Measurements from ENCODE around the gene ATP2B3.
"Not testable (repeated sequence)": the region's sequence is repeated elsewhere in the genome, so short reads cannot be mapped to it uniquely, and the experiment has no call there.

ATP2B3 gene

DNA sequence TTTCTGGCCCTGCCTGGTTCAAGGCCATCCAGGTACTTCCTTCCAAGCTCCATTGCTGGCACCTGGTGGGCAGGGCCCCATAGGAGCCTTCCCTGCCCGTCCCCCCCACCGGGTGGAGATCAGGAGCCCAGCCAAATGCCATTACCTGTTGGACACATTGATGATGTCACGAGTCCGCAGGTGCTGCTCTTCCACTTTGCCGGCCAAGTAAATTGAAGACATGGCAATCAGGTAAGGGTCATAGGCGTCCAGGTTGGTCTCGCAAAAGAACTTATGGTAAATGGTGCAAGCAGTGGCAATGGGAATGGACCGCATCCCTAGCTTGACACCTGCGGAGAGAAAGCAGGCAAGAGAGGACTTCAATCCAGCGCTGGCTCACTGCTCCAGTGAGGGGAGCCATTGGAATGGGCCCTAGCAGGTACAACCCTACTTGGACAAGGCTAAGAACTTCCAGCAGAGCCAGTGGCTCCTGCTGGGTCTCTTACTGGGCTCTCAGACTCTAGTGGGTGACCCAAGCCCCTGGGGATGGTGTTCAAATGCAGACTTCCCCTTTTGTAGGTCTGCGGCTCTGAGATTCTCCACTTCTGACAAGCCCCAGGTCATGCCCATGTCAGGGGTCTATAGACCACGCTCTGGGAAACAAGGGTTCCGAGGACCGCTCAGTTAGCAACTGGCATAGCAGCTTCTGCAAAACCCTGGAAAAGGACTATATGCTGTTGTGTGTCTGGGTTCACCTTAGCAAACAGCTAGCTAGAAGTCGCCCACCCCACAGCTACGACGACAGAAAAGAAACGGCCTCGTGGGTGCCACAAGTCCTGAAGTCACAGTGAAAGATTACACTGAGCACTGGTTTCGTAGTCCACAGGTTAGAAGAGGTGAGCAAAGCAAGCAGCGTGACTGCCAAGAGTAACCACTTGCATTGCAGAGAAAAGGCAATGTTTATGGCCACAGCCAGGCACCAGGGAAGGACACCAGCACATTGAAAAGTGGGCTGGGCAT, 78.7 kb downstream of the ATP2B3 start:
- DNase-seq: no peak

DNA sequence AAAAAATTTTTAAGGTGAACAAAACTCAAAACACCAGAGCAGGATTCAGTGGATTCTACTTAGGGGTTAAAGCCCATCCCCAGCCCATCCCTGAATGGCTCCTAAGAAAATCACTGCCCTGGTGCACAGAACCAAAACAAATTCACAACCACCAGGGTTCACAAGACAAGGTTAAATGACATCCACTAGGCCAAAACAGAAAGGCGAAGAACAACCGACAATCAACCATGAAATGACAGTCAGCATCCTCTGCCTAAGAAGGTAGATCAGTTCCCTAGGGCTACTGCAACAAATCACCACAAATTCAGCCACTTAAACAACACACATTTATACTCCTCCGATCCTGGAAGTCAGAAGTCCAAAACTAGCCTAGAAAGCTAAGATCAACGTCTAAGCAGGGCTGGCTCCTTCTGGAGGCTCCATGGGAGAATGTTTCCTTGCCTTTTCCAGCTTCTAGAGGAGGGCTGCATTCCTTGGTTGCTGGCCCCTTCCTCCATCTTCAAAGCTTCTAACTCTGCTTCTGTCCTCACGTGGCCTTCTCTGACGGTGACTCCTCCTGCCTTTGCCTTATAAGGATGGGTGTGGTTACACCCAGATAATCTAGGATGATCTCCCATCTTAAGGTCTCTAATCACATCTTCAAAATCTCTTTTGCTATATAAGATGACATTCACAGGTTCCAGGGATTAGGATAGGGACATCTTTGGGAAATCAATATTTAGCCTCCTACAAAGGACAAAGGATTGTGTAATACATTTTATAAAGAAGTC, 79.7 kb downstream of the ATP2B3 start:
- DNase-seq: no peak

DNA sequence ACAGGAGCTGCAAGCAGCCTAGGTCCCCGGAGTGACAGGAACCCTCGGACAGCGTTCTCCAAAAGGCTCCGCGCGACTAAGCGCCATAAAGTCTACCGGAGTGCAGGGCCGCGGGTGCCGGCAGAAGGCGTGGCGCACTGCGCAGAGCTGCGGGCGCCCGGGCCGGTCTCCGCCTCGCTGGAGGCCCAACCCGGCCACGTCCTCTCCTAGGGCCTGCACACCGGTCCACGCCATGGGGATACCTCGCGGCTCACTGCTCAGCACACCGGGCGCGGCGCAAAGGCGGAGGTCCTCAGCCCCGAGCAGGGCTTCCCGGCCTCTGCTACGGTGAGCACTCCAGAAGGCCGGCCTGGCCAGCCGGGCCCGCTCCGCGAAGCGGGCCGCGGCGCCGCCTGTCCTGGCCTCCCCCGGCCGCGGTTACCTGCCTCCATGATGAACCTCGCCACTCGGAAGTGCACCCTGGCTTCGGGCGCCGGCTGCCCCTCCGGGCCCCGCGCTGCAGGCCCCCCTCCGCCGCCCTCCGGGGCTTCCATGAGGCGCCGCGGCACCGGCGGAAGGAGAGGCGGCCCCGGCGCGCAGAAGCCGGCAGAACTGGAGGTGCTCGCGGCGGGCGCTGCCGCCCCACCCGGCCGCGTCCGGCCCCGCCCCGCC, 81.2 kb downstream of the ATP2B3 start, which contains the start of gene CCNQ:
TSS of gene CCNQ (minus strand) at position 599 of the 651 bp plus-strand sequence. CDS start at position 533, 66 bp downstream.
- peak; percentile 30 for DNase-seq

DNA sequence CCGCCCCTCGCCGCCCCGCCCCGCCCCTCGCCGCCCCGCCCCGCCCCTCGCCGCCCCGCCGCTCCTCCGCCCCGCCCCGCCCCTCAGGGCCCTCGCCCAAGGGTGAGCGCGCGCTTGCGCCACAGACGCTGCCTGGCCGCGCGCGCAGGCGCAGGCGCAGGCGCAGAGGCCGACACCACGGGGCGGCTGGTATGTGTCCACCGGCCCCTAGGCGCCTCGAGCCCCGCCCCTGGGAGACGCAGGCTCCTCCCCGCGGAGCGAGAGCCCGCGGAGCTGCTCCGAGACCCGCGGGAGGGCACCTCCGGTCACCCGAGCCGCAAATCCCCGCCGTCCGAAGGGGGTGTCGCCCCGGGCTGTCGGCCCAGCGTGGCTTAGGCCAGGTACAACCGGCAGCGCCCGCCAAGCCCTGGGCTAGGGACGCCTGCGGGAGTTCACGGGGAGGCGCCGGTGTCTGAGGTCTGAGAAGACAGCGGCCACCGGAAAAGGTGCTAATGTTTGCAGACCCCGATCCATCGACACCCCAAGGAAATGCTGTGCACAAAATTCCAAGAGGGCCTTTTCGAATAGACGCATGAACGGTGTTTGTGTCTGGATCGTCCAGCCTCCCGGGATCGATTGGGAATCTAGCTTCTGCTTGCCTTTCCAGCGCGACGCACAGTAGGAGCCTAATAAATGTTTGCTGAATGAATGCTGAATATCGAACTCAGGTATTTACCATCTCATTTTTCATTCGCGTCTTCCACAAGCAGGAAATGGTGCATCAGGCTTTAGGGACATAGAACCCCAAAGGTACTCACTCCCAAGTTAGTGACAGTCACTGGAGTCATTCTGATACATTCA, 82.0 kb downstream of the ATP2B3 start:
- DNase-seq: peak; percentile 86

DNA sequence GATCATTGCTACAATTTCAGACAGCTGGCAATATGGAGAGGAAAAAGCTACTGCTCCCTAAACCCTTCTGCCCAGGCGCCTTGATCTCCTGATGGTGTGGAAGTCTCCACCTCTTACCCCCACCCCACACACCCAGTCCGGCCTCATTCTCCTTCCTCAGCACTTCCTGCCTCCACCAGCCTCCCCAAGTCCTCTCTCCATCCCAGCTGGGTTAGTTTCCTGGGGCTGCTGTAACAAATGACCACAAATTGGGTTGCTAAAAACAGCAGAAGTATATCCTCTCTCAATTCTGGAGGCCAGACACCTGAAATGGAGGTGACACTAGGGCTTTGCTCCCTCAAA, 82.6 kb downstream of the ATP2B3 start:
- no peak for DNase-seq

DNA sequence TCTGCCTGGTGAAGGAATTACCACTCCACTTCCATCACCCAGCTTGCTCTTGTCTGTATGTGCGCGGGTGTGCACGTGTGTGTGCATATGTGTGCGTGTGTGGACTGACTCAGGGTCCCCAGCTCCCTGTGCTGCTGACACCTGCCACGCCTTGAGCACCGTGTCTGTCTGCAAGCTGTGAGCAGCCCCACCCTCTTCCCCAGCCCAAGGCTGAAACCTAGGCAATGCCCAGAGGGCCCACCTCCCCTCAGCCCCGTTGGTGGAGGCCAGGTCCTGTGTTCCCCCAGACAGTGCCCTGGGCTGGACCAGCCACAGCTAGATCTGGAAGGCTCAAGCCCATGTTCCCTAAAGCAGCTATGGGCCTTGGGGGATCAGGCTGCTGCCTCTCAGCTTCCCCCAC, 83.5 kb downstream of the ATP2B3 start:
- DNase-seq: no peak

DNA sequence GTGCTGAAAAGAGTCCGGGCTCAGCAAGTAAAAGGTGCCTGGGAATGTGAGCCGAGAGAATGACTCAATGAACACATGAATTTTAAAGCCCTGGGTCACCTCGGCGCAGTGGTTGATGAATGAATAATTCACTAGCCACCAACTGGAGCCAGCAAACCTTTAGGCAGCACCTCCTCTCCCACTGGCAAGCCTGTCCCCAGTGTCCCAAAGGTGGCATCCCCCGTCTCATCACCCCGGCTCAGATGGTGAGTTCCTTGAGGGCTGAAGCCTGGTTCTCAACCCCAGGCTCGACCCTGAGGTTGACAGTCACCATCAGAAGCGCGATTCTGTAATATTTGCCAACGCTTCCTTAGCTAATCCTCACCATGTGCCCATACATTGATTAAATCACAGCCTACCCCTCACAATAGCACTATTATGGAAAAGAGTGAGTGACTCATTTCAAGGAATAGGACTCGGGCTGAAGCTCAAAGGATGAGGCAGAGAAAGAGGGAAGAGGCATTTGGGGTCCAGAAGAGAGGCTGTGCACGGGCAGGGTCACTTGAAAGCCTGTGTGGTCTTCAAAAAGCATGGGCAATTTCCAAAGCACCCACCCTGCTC, 84.2 kb downstream of the ATP2B3 start:
- DNase-seq: no peak

DNA sequence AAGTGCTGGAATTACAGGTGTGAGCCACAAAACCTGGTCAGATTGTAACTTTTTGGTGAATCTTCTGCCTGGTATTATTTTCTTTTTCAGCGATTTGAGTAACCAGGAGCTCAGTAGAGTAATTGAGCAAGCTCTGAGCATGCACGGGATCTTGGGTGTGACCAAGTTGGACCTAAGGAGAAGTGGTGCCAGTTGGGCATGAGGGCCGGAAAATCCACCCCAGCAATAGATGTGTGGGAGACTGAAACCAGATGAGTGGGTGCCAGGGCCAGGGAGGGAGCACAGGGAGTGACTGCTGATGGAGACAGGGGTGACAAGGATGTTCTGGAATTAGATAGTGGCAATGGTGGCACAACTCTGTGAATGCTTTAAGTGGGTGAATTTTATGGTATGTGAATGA, 85.2 kb downstream of the ATP2B3 start:
- DNase-seq: no peak

DNA sequence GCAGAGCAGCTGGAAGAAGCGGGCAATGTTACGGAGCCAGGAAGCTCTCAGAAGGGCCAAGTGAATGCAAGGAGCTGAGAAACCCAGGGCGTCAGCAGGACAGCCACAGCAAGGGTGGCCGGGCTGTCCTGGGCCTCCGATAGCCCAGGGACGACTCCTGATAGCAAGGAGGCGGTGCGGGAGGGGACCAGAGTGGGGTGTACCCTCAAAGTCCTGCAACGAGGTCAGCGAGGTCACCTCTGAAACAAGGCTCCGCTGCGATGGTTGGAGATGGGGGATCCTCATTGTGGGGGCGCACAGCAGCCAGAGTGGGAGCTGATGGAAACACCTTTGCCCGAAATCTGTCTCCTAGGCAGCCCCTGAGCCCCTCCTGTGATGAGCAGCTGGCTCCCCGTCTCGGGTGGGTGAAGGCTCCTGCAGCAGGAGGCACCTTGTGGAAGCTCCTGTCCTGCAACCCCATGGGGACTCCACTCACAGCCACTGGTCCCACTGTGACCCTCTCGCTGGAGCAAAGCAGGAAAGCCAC, 85.8 kb downstream of the ATP2B3 start:
- no peak for DNase-seq

DNA sequence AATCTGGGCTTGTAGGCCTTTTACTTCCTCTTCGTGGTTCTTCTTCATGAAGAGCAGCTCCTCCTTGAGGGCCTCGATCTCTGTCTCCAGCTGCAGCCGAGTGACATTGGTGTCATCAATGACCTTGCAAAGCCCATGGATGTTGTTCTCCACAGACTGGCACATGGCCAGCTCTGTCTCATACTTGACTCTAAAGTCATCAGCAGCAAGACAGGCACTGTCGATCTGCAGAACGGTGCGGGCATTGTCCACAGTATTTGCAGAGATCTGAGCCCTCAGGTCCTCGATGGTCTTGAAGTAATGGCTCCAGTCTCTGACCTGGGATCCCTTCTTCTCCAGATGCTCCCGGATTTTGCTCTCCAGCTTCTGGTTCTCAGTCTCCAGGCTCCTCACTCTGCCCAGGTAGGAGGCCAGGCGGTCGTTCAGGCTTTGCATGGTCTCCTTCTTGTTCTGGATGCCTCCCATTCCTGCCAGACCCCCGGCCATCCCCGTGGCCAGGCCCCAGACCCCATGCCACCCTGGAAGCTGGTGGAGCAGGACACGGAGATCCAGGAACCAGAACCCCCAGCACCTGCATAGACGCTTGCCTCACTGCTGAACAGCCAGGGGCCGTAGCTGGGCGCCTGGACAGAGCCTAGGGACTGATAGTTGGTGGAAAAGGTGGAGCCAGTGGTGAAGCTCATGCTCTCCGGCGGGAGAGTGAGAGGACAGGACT, 87.4 kb downstream of the ATP2B3 start:
- DNase-seq: not testable (repeated sequence)

DNA sequence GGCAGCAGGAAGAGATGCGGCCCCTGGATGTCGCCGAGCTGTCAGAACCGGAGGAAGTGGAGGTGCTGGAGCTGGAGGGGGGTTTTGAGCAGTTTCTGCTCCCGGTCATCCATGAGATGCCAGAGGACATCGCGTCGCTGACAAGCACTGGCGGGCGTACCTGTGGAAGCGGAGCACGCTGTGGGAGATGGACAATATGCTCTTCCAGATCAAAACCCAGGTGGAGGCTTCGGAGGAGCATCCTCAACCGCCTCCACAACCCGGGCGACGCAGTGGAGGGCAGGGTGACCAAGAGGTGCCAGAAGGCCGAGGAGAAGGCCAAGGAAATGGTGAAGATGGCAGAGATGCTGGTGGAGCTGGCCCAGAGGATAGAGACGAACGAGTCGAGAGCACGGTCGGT, 89.1 kb downstream of the ATP2B3 start:
- no peak for DNase-seq

DNA sequence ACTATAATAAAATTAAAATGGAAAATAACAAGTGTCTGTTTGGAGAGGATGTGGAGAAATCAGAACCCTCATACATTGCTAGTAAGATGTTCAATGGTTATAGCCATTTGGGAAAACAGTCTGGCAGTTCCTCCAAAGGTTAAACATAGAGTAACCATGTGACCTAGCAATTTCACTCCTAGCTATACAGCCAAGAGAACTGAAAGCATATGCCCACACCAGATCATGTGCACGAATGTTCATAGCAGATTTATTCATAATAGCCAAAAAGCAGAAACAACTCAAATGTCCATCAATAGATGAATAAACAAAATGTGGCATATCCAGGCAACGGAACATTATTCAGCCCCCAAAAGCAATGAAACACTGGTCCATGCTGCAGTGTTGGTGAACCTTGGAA, 90.9 kb downstream of the ATP2B3 start:
- DNase-seq: no peak

DNA sequence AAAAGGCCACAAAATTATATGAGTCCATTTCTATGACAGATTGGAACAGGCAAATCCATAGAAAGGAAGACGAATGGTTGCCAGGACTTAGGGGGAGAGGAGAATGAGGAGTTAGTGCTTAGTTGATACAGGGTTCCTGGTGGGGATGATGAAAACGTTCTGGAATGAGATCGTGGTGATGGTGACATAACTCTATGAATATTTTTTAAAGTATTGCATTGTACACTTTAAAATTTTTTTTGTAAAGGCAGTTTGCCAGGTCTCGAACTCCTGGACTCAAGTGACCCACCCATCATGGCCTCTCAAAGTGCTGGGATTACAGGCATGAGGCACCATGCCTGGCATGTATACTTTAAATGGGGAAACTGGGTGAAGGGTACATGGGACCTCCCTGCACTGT, 91.4 kb downstream of the ATP2B3 start:
- DNase-seq: peak; percentile 55

DNA sequence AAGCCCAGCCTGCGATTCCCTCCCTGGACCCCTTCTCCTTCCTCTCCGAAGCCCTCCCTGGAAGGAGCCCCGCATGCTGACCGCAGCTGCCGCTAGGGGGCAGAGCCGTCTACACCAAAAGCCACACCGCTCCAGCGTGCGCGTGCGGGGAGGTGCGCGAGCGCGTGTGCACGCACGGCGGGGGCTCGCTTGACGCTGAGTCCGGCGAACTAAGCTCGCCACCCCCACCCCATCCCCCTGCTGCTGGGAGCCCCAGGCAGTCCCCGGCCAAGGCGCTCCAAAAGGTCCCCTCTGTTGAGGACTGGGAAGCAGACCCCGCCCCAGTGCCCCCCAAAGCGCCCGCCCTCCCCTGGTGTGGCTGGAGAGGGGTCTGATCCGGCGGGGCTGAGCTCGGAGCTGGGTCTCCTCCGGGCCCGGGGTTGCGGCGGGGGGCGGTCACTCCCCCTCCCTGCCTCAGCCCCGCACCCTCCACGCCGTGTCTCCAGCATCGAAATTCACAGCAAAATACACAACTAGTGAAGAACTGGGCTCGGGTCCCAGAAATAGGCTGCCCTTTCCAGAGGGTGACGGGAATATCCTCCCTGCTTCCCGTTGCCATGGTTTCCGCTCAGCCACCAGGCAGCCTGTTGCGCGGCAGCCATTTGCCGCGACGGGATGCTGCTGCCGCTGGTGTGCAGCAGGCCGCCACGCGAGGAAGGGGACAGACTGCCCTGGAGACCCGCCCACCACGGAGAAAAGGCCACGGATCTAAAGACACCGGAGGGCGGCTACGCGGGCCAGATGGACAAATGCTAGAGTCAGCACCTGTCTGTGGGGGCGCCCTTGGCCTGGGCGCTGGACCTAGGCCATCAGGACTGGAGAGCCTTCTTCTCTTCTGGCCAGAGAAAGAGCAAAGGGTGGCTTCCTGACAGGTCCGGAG, 92.7 kb downstream of the ATP2B3 start:
- peak; percentile 63 for DNase-seq

DNA sequence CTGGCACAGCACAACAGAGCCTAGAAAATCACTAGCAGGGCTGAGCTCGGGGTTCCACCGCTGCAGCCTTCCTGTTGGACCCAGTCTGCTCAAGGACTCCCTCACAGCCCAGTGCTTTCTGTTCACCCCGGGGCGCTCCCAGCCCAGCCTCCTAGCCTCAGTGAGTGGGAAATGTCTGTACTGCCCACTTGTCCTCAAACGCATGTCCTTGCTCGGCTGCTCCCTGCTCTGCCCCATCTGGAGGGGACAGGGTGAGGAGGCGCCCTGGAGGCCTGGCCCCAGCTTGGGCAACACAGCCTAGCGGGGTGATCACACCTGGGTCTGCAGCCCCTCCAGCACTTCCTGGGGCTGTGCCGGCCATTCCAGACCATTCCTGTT, 93.4 kb downstream of the ATP2B3 start:
- DNase-seq: no peak

DNA sequence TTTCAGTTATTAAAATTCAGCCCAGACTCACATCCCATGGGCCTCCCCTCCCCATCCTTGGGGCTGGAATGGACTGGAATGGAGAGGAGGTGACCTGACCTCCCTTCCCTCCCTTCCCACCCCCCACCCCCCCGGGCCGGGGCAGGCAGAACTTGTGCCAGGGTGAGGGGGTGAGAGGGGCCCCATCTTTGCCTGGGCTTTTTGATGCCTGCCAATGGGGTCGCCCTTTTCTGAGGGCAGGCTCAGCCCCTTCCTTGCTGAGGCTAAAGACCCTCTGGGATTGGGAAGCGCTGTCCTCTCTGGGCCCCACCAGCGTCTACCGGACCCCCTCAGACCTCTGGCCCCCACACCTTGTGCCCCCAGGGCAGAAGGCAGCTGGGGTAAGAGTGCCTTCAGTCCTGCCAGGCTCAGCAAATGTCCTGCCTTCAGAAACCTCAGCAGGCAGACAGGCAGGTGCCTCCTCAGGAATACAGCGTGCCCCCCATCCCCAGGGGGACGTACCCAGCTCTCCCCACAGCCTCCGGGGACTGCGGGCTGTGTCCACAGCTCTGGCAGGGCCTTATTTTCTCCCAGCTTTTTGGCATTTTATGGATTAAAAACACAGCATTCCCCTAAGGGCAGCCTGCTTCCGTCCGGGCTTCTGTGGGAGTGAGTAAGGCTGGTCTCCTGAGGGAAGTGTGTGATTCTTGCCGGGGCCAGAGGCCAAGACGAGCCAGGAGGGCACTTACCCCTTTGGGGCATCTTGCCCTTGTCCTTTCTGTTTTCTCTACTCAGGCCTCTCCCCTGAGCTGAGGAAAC, 94.1 kb downstream of the ATP2B3 start:
- no peak for DNase-seq

DNA sequence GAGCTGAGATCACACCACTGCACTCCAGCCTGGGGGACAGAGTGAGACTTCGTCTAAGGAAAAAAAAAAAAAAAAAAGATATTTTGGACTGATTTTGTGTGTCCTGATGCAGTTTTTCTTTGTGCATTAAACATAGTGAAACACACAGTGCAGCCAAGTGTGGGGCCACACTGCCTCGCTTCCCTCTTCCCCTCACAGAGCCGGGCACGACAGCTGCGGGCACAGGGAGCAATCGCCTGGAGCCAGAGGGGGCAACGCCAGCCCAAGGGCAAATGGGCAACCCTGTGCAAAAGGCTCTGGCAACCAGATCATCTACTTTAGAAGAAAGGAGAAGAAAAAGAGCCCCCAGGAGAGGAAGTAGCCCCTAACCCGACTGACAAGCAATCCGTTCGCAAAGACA, 95.0 kb downstream of the ATP2B3 start:
- no peak for DNase-seq

DNA sequence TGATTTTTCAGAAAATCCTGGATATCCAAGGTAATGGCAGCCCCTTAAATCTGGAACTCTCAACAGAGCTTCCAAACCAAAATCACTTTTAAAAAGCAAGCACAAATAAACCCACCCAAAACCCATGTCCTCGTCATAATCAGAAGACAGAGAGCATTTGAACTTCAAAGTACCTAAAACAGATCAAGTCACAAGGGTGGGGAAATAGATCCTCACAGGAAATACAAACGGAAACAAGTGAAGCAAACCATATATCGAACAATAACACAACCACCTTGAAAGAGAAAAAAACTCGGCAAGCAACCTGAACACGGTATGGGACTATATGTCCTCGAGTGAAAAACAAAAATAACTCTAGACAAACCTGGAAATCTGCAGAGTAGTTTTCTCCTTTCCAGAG, 97.4 kb downstream of the ATP2B3 start:
- no peak for DNase-seq

DNA sequence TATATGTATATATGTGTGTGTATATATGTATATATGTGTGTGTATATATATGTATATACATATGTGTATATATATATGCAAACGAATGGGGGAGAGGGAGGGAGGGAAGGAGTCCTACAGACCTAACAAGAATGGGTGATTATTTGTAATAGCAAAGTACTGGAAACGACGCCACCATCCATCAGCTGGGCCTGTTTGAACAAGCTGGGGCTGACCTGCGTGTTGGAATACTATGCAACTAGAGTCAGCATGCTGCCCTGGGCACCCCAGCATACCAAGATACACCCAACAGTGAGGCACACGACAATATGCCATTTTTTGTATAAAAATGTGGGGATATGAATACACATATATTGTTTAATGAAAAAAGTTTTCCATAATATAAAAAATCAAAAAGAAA, 103.1 kb downstream of the ATP2B3 start:
- no peak for DNase-seq
